H9 (cell line): ENCODE measurements around the gene AGMO. TPM values are rescaled to one million over a fixed set of nuclear protein-coding genes. Genes with fewer than 3 reads are reported as not detected.

ENCODE experiments used
- DNase-seq: peaks from one replicate; pipeline ENCODE4 v3.0.0-alpha.2; 2017
- H2AFZ ChIP-seq: one replicate; pipeline ENCODE4 v1.6.1; 2013; ENCODE audit warnings: mild to moderate bottlenecking, low read length, control low read depth, moderate library complexity
- H2AK5ac ChIP-seq: 2 replicates; pipeline ENCODE4 v1.6.1; 2013; ENCODE audit warnings: low read length, control low read depth, mixed read lengths; ENCODE audit not compliant: insufficient read length
- H2BK120ac ChIP-seq: one replicate; pipeline ENCODE4 v1.6.1; 2013; ENCODE audit warnings: low read depth, mild to moderate bottlenecking, low read length, control low read depth, inconsistent platforms; ENCODE audit not compliant: poor library complexity, severe bottlenecking
- H2BK12ac ChIP-seq: 2 replicates; pipeline ENCODE4 v1.6.1; 2013; ENCODE audit warnings: low read length, control low read depth, mixed read lengths, low read depth; ENCODE audit not compliant: insufficient read length
- H2BK15ac ChIP-seq: 2 replicates; pipeline ENCODE4 v1.6.1; 2013; ENCODE audit warnings: low read depth, low read length, control low read depth
- H2BK20ac ChIP-seq: one replicate; pipeline ENCODE4 v1.6.1; 2013; ENCODE audit warnings: low read depth, mild to moderate bottlenecking, low read length, control low read depth, inconsistent platforms; ENCODE audit not compliant: poor library complexity, severe bottlenecking
- H2BK5ac ChIP-seq: 2 replicates; pipeline ENCODE4 v1.6.1; 2013; ENCODE audit warnings: low read length, control low read depth, mixed read lengths; ENCODE audit not compliant: insufficient read length
- H3K14ac ChIP-seq: 2 replicates; pipeline ENCODE4 v1.6.1; 2013; ENCODE audit warnings: low read length, control low read depth; ENCODE audit not compliant: insufficient read depth
- H3K18ac ChIP-seq: 2 replicates; pipeline ENCODE4 v1.6.1; 2013; ENCODE audit warnings: low read depth, mild to moderate bottlenecking, mixed read lengths, low read length, control low read depth; ENCODE audit not compliant: insufficient read length
- H3K23ac ChIP-seq: 2 replicates; pipeline ENCODE4 v1.6.1; 2013; ENCODE audit warnings: low read length, control low read depth, mixed read lengths, low read depth; ENCODE audit not compliant: insufficient read length
- H3K23me2 ChIP-seq: 2 replicates; pipeline ENCODE4 v1.6.1; 2013; ENCODE audit warnings: low read depth, mild to moderate bottlenecking, mixed read lengths, low read length, control low read depth; ENCODE audit not compliant: insufficient read length, poor library complexity, severe bottlenecking
- H3K27ac ChIP-seq: 2 replicates; pipeline ENCODE4 v1.5.1; 2013; ENCODE audit warnings: low read length, control low read depth, mixed read lengths, low read depth; ENCODE audit not compliant: insufficient read length
- H3K27me3 ChIP-seq: 2 replicates; pipeline ENCODE4 v1.6.1; 2013; ENCODE audit warnings: low read length, control low read depth, inconsistent platforms; ENCODE audit not compliant: insufficient read depth
- H3K4ac ChIP-seq: 2 replicates; pipeline ENCODE4 v1.6.1; 2013; ENCODE audit warnings: low read depth, mild to moderate bottlenecking, control low read depth, inconsistent platforms, low read length, moderate library complexity
- H3K4me1 ChIP-seq: 2 replicates; pipeline ENCODE4 v1.6.1; 2013; ENCODE audit warnings: low read length, control low read depth, inconsistent platforms; ENCODE audit not compliant: insufficient read depth
- H3K4me2 ChIP-seq: 2 replicates; pipeline ENCODE4 v1.6.1; 2013; ENCODE audit warnings: low read length, control low read depth, mixed read lengths; ENCODE audit not compliant: insufficient read length, insufficient read depth
- H3K56ac ChIP-seq: 2 replicates; pipeline ENCODE4 v1.6.1; 2013; ENCODE audit warnings: low read depth, mild to moderate bottlenecking, mixed read lengths, low read length, control low read depth; ENCODE audit not compliant: insufficient read length
- H3K79me1 ChIP-seq: 2 replicates; pipeline ENCODE4 v1.6.1; 2013; ENCODE audit warnings: low read depth, mild to moderate bottlenecking, moderate library complexity, low read length, control low read depth, inconsistent platforms; ENCODE audit not compliant: insufficient read depth, poor library complexity, severe bottlenecking
- H3K79me2 ChIP-seq: 2 replicates; pipeline ENCODE4 v1.6.1; 2013; ENCODE audit warnings: low read length, control low read depth, inconsistent platforms; ENCODE audit not compliant: insufficient read depth
- H3K9ac ChIP-seq: 2 replicates; pipeline ENCODE4 v1.6.1; 2013; ENCODE audit warnings: low read length, control low read depth, mixed read lengths; ENCODE audit not compliant: insufficient read length; ENCODE audit errors: extremely low read depth
- H3K9me3 ChIP-seq: one replicate; pipeline ENCODE4 v1.6.1; 2013; ENCODE audit warnings: low read depth, low read length, inconsistent platforms; ENCODE audit not compliant: control insufficient read depth
- H3T11ph ChIP-seq: one replicate; pipeline ENCODE4 v1.6.1; 2013; ENCODE audit warnings: mild to moderate bottlenecking, low read length, control low read depth, inconsistent platforms
- H4K20me1 ChIP-seq: one replicate; pipeline ENCODE4 v1.6.1; 2013; ENCODE audit not compliant: control insufficient read depth, insufficient read length, insufficient read depth
- H4K5ac ChIP-seq: 2 replicates; pipeline ENCODE4 v1.6.1; 2013; ENCODE audit warnings: low read depth, mild to moderate bottlenecking, mixed read lengths, low read length, control low read depth; ENCODE audit not compliant: insufficient read length
- H4K8ac ChIP-seq: replicated peaks from 2 replicates; pipeline ENCODE4 v1.6.1; 2013; ENCODE audit warnings: low read length, control low read depth, mixed read lengths, low read depth; ENCODE audit not compliant: insufficient read length
- H4K91ac ChIP-seq: 2 replicates; pipeline ENCODE4 v1.6.1; 2013; ENCODE audit warnings: low read depth, mild to moderate bottlenecking, moderate library complexity, mixed read lengths, low read length, control low read depth; ENCODE audit not compliant: insufficient read length
- H3K27ac Mint-ChIP-seq, 3 experiments: 2 replicates in 2 of 3; 3 replicates in 1 of 3; pipeline ENCODE4 v1.8.0; 2020 to 2021; ENCODE audit warnings: mixed read lengths in 3 of 3, mild to moderate bottlenecking in 1 of 3, moderate library complexity in 1 of 3
- H3K27me3 Mint-ChIP-seq: 2 replicates; pipeline ENCODE4 v1.8.0; 2021; ENCODE audit warnings: low read depth, mild to moderate bottlenecking, moderate library complexity, mixed read lengths
- H3K36me3 Mint-ChIP-seq, 3 experiments: 2 replicates in 2 of 3; 3 replicates in 1 of 3; pipeline ENCODE4 v1.8.0; 2020 to 2021; ENCODE audit warnings: low read depth in 3 of 3, mixed read lengths in 3 of 3; ENCODE audit not compliant: insufficient read depth in 1 of 3
- H3K4me1 Mint-ChIP-seq, 2 experiments: 2 replicates each; pipeline ENCODE4 v1.8.0; 2020; ENCODE audit warnings: mixed read lengths in 2 of 2
- H3K4me3 Mint-ChIP-seq, 2 experiments: 2 replicates in 1 of 2; 3 replicates in 1 of 2; pipeline ENCODE4 v1.8.0; 2020 to 2021; ENCODE audit warnings: mild to moderate bottlenecking in 2 of 2, mixed read lengths in 2 of 2, moderate library complexity in 1 of 2
- H3K9me3 Mint-ChIP-seq, 2 experiments: 2 replicates in 1 of 2; 3 replicates in 1 of 2; pipeline ENCODE4 v1.8.0; 2020; ENCODE audit warnings: mild to moderate bottlenecking in 2 of 2, mixed read lengths in 2 of 2, moderate library complexity in 1 of 2
- WGBS: extraction: QIAGEN DNeasy Blood & Tissue Kit; methylation state at CpG from one replicate; pipeline ENCODE4 v1.1.7; 2013; ENCODE audit warnings: missing lambda C conversion rate, low lambda C conversion rate, mixed read lengths; ENCODE audit not compliant: insufficient read length; ENCODE audit errors: extremely low coverage; 5-methylcytosine and 5-hydroxymethylcytosine counted together
- total RNA-seq: library from RNA; stranded (reverse); gene quantifications from 2 replicates; pipeline ENCODE4 v1.2.1, GENCODE V29; 2021
- TF ChIP-seq, protein P1 (sequence below): fragments of 200-600 bp; sonication (generic); conservative IDR thresholded peaks from 3 replicates; pipeline ENCODE4 v1.8.0; 2021; ENCODE audit warnings: antibody characterized with exemption, mild to moderate bottlenecking

Gene AGMO
- total RNA-seq, 1 experiment from 2014 or later = 0.70 TPM

DNA sequence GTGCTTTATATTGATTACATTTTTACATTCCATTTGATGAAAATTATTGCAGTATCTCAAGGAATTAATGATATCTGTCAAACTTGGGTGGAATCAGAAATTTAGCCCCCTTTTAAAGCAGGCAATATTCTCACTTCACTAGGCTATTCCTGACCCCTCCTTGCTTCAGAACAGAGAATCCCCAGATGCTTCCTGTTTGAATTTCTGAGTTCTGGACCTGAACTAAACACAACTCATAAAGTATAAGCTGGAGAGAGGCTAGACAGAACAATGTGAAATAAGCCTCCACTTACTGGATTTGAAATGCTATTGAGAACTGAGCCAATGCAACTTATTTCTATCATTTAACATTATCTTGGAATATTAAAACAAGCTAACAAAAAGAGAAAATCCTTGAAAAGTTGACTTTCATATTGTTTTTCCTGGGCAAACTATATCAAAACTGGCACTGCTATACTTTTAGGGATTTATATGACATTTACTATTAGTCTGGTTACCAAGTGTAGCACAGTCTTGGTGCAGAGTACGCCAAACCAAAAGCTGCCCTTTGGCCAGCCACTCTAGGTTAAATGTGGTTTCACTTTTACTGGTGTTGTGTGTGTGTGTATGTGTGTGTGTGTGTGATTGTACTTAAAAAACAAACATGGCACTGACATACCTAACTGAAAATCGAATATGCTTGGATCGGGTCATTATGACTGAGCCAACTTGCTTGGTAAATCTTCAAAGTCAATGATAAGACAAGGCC, 19.0 kb upstream of the AGMO start:
- H3K4me2 ChIP-seq = no peak overlapping the region
- no peaks in the 10 kb centered on the region for H3K4me1 ChIP-seq
- Mint-ChIP-seq H3K9me3 (peaks cover 12 to 19% of the 10 kb centered on the region in 2 experiments), H3K4me3 (no peak overlapping the region), H3K27me3 (no peaks in the 10 kb centered on the region), H3K36me3 (peaks cover 5 to 12% (median 12%) of the 10 kb centered on the region in 3 experiments; a peak in 6 of 7 replicates), H3K4me1 (0 out of 4 replicates have a peak, but pooled peaks cover 0 to 5% of the 10 kb centered on the region in 2 experiments), H3K27ac (no peak overlapping the region)
- no peak overlapping the region for H2AK5ac ChIP-seq
- H2BK20ac ChIP-seq = no peak overlapping the region
- no peak overlapping the region for H2BK5ac ChIP-seq
- no peak overlapping the region for H3K56ac ChIP-seq
- H4K20me1 ChIP-seq = no peaks in the 10 kb centered on the region
- H2BK15ac ChIP-seq = no peak overlapping the region
- WGBS = no CpG with 5 or more reads among the region's 3 CpGs
- H2BK120ac ChIP-seq = no peak overlapping the region
- no peak overlapping the region for H3K23ac ChIP-seq
- no peak overlapping the region for H3K27ac ChIP-seq
- H3K27me3 ChIP-seq = no peaks in the 10 kb centered on the region
- no peak overlapping the region for H3K9ac ChIP-seq
- no peak overlapping the region for H4K8ac ChIP-seq
- no peak overlapping the region for H2AFZ ChIP-seq
- peaks cover 4% of the 10 kb centered on the region for H3K9me3 ChIP-seq
- no peak overlapping the region for H4K91ac ChIP-seq
- no peak overlapping the region for H2BK12ac ChIP-seq
- no peak overlapping the region for H3K14ac ChIP-seq
- TF ChIP-seq, protein P1, sequence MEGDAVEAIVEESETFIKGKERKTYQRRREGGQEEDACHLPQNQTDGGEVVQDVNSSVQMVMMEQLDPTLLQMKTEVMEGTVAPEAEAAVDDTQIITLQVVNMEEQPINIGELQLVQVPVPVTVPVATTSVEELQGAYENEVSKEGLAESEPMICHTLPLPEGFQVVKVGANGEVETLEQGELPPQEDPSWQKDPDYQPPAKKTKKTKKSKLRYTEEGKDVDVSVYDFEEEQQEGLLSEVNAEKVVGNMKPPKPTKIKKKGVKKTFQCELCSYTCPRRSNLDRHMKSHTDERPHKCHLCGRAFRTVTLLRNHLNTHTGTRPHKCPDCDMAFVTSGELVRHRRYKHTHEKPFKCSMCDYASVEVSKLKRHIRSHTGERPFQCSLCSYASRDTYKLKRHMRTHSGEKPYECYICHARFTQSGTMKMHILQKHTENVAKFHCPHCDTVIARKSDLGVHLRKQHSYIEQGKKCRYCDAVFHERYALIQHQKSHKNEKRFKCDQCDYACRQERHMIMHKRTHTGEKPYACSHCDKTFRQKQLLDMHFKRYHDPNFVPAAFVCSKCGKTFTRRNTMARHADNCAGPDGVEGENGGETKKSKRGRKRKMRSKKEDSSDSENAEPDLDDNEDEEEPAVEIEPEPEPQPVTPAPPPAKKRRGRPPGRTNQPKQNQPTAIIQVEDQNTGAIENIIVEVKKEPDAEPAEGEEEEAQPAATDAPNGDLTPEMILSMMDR = no peak
- no peak overlapping the region for H4K5ac ChIP-seq
- DNase-seq = no peak
- no peaks in the 10 kb centered on the region for H3K79me2 ChIP-seq
- no peak overlapping the region for H3K18ac ChIP-seq
- no peak overlapping the region for H3K4ac ChIP-seq
- H3T11ph ChIP-seq = no peak overlapping the region
- no peaks in the 10 kb centered on the region for H3K79me1 ChIP-seq
- H3K23me2 ChIP-seq = no peaks in the 10 kb centered on the region
